Left kidney (tissue), 2 donors: ENCODE data around the gene TRIM62. TPM values are rescaled to one million over a fixed set of nuclear protein-coding genes. Genes with fewer than 3 reads are reported as not detected.
A peak's percentile ranks its signal among the peaks of the same experiment; 100 is the strongest.

Source experiments
- DNase-seq: peaks from one replicate; pipeline ENCODE4 v3.0.0-alpha.2; 2013
- polyA plus RNA-seq: library from polyadenylated mRNA; unstranded; fragments of 120-200 nt; gene quantifications from one replicate; pipeline ENCODE4 v1.2.1, GENCODE V29; 2013; ENCODE audit not compliant: insufficient read length

The TRIM62 gene
- polyA plus RNA-seq, 1 donor, result 7.5 TPM

DNA sequence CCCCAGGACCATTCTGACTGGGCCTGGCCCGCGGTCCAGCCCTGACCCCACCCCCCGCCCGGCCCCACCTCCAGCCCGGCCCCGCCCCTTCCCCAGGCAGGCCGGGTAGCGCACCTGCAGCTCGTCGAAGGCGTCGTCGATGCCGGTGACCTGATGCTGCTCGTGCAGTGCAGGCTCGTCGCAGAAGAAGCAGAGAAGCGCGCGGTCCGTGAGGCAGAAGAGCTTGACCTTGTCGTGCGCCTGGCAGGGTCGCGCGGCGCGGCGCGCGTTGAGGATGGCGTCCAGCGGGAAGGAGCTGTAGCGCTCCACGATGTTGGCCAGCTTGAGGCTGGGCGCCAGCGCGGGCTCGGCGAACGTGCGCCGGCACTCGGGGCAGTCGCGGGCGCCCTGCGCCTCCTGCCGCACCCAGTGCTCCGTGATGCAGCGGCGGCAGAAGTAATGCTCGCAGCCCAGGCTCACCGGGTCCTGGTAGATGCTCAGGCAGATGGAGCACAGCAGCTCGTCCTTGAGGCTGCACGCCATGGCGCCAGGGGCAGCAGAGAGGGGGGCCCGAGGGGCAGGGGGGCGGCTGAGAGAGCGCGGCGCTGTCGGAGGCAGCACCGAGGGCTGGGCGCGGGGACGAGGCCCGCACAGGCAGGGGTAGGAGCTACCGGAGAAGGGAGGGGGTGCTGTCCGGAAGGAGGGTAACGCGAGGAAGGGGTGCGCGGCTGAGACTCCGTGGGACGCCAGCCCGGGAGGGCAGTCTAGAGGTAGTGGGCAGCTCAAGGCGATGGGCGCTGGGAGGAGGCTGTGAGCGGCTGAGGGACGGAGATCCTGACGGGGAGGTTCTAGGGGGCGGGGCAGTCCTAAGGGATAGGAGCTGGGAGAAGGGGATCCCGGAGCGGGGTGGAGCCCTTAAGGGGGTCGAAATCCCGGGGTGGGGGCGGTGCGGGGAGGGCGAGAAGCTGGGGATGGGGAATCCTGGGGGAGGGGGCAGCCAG is 642 bp downstream of the TRIM62 start:
- DNase-seq, result no peak

DNA sequence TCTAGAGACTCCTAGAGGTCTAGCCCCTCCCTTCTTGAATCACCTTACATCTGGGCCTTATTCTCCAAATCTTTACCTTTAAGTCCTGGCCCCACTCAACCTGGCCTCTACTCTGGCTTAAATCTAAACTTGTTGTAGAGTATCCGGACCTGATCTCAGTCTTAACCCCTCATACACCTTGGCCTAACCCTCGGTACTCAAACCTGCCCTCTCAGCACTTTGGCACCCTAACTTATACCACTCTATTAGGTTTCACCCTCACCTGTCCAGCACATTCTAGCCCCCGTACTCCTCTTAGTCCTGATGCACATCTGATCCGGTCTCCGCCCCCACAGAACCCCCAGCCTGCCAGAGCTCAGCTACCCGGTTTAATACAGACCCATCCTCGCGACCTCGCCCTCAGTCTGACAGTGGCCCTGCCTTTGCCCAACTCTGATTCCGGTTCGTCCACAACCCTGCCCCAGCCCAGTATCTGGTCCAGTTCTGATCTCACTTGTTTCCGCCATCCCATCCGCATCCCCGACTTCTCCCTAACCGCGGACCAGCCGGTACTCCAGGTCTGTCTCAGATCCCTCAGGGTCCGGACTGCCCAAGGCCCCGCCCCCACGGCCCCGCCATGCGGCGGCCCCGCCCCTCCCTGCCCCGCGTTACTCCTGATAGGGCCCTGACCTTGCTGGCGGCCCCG is 1.5 kb downstream of the TRIM62 start:
- peak; percentile 88 for DNase-seq

DNA sequence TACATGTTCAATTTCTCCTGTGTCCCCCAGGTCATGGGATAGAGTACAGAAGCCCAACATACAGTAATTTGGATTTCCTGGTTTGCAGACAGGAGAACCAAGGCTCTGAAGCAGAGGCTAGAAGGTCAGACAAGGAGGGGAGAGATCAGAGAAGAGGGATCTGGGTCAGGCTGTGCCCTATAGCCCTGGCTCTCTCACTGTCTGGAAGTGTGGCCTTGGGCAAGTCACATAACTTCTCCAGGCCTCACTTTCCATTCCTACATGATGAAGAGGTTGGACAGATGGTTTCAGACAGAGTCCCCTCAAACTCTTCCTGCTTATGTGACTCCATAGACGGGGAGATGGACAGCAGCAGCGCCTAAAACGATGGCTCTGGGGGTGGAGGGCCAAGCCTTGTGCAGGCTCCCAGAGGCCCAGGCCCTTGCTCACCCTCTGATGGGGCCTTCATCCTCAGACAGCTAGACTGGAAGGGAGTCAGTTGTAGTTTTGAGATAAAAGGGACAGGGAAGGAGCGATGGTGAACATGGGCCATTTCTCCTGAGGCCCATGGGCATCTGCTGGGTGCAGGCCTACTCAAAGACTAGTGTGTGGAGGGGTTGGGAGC is 2.9 kb downstream of the TRIM62 start:
- no peak for DNase-seq

DNA sequence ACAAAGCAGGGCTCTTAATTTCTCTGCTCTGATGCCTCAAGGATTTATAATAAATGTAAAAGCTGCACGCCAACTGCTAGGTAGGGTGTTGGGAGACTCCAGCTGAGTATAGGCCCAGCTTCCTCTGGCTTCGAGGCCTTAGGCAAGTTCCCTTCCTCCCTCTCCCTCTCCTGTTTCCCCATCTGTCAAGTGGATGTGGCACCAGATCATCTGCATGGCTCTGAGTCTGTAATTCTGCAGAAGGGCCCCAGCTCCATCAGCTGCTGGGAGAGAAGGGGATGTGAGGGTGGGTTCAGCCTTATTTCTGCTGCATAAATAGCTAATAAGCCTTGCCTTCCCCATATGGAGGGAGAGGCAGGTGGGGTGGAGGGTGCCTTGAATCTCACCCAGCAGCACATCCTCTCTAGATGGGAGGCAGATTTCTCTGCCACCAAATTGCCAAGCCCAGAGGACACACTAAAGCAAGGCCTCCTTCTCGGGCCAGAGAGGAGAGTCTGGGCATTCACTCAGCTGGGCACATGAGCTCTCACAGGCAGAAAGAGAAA is 3.8 kb downstream of the TRIM62 start:
- DNase-seq, result no peak

DNA sequence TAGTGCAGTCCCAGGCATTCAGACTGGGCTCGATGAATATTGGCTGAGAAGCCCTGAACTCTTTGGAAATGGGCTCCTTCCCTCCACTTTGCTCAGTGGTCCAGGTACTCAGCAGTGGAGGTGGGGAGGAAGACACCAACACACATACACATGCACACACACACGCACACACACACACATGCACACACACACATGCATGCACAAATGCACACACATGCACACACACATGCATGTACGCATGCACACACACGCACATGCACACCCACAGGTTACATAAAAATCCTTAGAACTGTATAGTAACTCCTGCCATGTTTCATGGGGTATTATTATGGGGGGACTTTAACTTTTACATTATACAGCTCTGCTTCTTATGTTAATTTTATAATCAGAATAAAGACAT is 5.0 kb downstream of the TRIM62 start:
- DNase-seq, result no peak

DNA sequence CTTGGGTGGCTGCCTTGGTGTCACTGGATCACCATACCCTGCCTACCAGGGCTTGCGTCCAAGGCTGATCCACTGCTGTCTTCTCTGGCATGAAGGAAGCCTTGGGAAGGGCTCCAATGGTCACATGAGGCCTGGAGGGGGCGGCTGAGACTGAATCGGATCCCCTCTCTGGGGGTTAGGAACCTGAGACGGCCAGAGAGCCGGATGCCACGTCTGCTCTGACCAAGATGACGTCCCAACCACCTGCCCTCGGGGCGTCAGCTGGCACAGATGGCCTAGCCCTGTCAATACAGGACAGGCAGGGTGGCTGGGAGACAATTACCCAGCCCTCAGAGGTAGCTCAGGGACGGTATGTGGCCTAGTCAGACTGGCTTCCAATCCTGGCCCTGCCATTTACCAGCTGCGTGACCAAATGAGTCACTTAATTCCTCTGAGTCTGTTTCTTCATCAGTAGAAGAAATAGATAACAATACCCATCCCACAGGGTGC is 5.4 kb downstream of the TRIM62 start:
- no peak for DNase-seq

DNA sequence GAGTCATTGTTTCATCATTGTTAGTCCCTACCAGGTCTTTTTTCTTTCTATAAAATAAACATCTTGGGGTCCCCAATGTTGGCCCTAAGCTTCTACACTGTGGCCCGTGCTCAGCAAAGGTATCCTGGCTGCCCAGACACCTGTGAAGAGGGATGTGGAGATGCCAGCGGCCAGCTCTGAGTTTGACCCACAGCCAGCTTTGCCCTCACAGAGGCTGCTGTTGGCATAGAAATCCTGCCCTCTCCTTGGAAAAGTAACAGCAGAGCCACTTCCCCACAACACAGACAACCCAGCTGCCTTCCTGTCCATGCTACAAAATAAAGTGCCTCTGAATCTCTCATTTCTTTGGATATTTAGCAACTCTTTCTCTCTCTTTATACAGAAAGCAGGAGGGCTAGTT is 6.0 kb downstream of the TRIM62 start:
- DNase-seq, result no peak

DNA sequence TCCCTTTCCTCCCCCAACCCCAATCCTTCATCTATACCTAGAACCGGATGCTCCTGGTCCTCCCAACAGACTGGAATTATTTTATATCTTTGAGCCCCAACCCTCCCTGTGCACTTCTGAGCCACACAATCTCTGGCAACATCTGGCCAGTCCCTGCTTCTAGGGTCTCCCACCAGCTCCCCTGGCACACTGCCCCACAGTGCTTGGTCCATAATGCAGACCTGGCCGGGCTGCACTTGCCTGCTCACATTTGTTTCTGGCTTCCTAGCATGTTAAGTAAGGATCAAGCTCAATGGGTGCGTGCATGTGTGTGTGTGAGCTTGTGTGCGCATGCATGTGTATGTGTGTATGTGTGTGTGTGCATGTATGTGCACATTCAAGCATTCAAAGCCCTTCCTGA is 8.8 kb downstream of the TRIM62 start:
- no peak for DNase-seq

DNA sequence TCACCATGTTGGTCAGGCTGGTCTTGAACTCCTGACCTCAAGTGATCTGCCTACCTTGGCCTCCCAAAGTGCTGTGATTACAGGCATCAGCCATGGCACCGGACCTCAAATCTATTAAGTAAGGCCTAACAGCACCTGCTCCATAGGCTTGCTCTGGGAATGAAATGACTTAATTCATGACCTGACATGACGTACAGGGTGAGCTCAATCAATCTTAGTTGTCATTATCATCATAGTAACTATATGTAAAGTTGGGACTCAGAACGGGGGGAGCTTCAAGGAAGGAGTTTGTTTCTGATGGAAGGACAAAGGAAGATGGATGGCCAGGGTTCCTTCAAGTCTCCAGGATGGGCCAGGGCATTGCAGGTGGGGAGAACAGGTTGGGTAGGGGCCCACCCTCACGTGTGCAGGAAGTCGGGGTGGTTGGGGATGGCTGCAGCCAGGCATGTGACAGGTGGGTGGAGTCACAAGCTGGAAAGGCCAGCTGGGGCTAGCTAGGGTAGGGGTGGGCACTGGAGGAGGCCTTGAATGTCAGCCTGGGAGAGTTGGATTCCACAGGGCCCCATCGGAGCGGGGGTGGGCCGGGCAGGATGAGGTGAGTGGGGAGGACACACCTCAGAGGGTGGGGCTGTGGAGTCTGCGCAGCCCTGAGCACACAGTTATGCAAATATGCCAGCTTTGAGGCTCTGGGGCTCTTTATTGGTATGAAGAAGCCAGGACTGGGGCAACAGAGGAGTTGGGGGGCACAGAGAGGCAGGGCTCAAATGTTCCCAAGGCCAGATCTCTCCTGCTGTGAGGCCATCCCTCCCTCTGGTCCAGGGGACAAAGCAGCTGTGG is 9.6 kb downstream of the TRIM62 start:
- DNase-seq, result no peak

DNA sequence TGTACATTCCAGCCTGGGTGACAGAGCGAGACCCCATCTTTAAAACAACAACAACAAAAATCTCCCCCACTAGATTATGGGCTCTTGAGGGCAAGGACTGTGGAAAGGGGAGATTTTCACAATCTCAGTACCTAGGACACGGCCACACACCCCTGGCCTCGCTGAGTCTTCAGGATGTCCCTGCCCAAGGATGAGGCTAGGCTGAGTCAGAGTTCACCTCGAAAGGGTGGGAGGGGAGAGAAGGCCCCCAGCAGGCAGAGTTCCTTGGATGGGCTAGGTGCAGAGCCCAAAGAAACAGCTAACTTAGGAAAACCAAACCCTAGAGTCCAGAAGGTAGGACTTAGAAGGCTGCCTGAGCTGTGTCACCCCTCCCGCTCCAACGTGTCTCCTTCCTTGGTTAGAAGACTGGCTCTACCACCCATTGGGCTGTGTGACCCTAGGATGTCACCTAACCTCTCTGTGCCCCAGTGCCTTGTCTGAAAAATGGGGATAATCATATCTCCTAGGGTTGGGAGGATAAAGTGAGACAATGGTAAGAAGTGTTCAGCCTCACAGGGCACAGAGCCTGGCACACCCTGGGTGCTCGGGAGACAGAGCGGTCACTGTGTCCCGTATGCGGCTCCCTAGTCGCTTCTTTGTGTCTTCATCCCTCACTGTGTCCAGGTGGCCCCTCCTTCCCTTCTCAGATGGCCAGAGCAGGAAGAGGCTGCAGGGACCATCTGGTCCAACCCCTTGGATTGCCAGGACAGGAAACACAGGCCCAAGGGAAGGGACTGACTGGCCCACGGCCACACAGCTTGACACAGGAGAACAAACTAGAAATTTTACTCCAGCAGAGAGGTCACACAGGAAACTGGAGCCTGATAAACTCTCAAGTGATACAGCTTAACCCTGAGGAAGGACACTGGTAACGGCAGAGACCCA is 11.2 kb downstream of the TRIM62 start:
- DNase-seq, result no peak

DNA sequence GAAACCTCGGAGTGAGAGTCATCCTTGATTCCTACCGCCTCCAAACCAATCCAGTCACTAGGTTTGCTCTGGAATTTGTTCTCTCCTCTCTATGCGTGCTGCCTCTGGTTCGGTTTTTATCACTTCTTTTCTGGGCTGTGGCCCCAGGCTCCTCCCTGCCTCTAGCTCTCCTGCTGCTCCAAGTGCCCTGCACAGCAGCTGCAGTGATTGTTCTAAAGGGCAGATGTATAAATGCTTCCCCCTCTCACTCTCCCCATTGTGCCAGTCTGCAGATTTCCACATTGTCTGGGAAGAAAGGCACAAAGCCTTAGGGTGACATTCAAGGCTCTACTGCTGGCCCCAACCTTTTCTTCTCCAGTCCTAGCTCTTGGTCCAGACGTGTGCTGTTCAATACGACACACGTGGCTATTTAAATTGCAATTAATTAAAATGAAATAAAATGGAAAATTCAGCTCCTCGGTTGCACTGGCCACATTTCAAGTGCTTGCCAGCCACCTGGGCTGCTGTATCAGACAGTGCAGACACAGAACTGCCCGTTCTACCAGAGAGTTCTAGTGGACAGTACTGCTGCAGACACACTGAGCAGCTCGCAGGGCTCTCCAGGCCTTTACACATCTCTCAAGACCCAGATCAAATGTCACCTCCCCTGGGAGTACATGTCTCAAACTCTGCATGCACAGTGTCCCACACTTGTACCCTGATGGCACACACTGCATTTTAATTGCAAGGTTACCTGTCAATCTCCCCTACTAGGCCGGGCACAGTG is 12.4 kb downstream of the TRIM62 start:
- DNase-seq, result no peak

DNA sequence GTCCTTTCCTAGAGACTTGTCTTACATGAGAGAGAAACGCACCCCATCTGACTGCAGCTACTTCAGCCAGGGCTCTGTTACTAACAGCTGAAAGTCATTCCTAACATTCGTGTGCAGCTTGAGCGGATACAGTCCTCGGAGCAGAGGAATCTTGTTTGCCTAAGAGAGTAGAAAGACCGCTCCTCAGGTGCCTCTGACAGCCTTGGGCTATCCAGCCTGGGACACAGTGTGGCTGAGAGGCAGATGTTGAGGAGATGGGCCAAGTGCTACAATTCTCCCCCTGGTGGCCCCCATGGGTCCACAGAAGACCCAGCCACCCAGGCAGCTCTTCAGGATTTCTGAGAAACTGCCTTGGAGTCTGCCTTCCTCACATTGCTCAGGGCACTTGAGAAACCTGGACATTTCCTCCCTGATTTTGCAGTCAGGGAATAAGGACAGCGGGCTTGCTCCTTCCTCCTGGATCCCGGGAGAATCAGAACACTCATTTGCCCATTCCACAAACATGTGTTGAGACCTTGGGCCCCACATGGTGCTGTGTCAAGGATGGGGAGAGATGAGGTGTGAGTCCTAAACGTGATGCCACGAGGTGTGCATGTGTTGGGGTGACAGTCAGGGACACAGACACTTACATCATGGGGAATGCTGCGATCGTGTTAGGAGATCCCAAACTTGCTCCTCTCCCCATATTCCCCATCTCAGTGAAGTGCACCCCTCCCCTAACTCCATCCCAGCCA is 13.1 kb downstream of the TRIM62 start:
- DNase-seq, result no peak

DNA sequence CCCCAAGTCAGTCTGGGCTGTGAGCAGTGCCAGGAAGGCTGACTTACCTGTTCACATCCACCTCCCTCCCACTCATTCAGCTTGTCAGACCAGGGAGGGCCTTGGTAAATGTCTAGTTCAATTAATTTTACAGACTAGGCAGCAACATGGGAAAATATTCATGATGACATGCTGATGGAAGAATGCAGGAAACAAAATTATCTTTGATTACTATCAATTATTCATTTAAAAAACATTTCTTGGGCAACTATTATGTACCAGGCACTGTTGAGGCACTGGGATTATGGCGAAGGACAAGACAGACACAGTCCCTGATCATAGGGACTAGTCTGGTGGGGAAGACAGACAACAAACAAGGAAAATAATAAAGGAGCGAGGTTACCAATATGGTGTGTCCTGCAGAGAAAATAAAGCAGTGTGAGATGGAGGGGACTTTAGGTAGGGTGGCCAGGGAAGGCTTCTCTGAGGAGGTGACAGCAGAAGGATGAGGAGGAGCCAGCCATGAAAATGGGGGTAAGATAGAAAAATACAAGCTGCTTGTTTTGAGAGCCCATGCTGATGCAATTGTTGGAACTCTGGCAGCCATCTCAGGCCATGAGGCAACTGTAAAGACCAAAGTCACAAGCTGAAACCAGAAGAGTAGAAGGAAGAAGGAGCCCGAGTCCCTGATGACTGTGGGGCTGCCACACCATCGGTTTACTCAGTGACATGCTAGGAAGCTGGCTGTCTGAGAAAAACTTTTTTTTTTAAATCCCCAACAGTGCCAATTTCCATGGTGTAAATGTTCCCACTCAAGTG is 14.0 kb downstream of the TRIM62 start:
- DNase-seq, result no peak

DNA sequence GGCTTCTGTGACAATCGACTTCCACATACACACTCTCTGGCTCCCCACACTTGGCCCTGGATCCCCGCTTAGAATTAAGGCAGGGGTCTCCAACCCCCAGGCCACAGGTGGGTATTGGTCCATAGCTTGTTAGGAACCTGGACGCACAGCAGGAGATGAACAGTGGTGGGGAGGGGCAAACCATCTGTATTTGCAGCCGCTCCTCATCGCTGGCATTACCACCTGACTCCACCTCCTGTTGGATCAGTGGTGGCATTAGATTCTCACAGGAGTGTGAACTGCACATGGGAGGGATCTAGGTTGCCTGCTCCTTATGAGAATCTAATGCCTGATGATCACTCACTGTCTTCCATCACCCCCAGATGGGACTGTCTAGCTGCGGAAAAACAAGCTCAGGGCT is 16.0 kb downstream of the TRIM62 start:
- no peak for DNase-seq

DNA sequence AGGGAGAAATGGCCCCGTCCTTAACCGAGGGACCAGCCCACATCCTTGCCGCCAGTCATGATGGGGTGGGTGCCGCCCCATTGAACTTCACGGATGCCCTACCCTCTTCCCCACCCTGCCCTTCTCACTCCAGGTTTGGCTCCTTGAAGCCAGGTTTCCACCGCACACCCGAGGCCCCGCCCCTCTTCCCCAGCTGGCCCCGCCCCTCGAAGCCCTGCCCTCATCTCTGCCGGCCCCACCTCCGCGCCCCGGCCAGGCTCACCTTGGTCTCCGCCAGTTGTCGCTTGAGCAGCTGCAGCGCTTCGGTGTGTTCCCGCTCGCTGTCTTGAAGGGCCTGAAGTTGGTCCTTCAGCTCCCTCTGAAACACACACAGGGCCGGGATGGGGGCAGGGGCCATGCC is 16.6 kb downstream of the TRIM62 start:
- DNase-seq, result no peak

DNA sequence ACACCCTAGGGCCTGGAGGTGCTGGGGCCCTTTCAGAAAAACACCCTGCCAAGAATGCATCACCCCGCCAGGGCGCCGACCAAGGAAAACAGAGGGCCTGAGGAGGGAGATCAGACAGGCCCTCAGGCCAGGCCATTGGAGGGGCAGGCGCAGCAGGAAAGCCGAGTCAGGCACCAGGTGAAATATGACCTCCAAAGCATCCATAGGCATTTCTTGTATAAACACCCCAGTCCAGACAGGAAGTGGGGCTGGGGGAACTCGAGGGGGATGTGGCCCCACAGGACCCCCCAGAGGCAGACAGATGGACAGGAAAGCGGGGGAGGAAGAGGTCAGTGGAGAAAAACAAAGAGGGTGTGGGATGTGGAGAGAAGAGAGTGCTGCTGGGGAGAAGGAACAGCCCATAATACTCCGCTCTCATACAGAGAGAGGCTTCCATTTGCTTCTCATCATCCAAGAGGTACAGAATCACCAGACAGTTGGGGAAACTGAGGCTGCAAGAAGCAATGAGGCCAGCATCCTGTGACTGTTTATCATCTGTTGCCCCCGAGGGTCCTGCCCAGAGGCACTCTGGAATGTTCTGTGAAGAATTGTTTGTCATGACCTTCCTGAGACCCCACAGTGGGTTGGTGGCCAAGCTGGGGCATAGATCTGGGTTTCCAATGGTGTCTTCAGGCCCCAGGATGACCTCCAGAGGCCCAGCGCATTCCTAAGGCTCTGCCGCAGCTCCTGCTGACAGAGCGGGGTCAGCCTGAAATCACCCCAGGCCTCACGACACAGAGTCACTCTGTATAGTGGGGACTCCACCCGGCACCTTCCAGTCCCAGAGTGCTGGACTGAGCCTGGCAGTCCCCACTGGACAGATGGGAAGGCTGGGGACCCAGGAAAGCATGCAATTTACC is 18.0 kb downstream of the TRIM62 start:
- peak; percentile 82 for DNase-seq

DNA sequence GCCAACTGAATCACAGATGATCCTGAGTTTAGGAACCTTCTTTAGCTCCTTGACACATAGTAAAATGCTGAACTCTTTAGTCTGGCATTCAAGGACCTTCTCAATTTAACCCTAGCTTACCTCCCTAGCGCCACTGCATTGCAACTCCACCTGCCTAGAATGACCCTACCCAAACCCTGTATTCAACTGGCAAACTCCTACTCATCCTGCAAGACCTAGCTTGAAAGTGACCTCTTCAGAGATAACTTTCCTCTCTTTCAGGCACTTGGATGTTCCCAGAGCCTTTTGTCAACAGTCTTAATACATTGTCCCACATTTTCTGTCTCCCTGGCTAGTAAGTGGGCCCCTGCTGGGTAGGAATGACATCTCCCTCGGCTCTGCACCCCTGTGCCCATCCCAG is 19.7 kb downstream of the TRIM62 start:
- DNase-seq, result no peak
